ENCODE data around the gene ATP12A.

The ATP12A gene

GRCh38 chr13:24662195-24663088 is 17.8 kb upstream of the ATP12A start:
- no peak for DNase-seq (ENCODE audit: low read depth)
- no peak overlapping the region for H3K4me3 ChIP-seq (replicated peaks; ENCODE audit: low read depth, low read length)
- TF ChIP-seq, protein P1, sequence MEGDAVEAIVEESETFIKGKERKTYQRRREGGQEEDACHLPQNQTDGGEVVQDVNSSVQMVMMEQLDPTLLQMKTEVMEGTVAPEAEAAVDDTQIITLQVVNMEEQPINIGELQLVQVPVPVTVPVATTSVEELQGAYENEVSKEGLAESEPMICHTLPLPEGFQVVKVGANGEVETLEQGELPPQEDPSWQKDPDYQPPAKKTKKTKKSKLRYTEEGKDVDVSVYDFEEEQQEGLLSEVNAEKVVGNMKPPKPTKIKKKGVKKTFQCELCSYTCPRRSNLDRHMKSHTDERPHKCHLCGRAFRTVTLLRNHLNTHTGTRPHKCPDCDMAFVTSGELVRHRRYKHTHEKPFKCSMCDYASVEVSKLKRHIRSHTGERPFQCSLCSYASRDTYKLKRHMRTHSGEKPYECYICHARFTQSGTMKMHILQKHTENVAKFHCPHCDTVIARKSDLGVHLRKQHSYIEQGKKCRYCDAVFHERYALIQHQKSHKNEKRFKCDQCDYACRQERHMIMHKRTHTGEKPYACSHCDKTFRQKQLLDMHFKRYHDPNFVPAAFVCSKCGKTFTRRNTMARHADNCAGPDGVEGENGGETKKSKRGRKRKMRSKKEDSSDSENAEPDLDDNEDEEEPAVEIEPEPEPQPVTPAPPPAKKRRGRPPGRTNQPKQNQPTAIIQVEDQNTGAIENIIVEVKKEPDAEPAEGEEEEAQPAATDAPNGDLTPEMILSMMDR (IDR thresholded peaks at IDR 0.05; ENCODE audit: low read length, missing control alignments) = no peak

GRCh38 chr13:24663089-24663395 is 17.2 kb upstream of the ATP12A start:
- no peak overlapping the region for H3K4me3 ChIP-seq (replicated peaks; ENCODE audit: low read depth, low read length)
- no peak for DNase-seq (ENCODE audit: low read depth)
- TF ChIP-seq, protein P1 (IDR thresholded peaks at IDR 0.05; ENCODE audit: low read length, missing control alignments) = no peak

GRCh38 chr13:24663586-24663985 is 16.6 kb upstream of the ATP12A start:
- DNase-seq (ENCODE audit: low read depth) = no peak

DNA sequence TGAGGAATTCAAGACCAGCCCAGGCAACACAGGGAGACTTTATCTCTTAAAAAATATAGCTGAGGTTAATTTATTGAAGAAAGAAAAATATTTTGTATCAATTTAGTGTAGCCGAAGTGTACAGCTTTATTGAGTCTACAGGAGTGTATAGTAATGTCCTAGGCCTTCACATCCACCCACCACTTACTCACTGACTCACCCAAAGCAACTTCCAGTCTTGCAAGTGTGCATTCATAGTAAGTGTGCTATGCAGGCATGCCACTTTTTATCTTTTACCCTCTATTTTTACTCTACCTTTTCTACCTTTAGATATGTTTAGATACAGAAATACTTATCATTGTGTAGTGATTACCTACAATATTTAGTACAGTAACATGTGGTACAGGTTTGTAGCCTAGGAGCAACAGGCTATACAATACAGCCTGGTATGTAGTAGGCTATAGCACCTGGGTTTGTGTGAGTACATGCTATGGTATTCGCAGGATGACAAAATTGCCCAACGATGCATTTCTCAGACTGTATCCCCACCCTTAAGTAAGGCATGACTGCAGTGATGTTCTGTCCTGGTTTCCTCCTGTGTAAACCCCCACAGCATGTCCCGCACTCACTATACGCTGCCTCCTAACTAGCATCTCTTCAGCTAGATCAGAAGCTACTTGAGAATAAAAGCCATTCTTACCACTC is 15.3 kb upstream of the ATP12A start:
- TF ChIP-seq, protein P1 (IDR thresholded peaks at IDR 0.05; ENCODE audit: low read length, missing control alignments) = no peak

More at GRCh38 chr13:24663586-24663985, 16.6 kb upstream of the ATP12A start:
- H3K4me3 ChIP-seq (replicated peaks; ENCODE audit: low read depth, low read length) = no peak overlapping the region
- TF ChIP-seq, protein P1 (IDR thresholded peaks at IDR 0.05; ENCODE audit: low read length, missing control alignments) = no peak

DNA sequence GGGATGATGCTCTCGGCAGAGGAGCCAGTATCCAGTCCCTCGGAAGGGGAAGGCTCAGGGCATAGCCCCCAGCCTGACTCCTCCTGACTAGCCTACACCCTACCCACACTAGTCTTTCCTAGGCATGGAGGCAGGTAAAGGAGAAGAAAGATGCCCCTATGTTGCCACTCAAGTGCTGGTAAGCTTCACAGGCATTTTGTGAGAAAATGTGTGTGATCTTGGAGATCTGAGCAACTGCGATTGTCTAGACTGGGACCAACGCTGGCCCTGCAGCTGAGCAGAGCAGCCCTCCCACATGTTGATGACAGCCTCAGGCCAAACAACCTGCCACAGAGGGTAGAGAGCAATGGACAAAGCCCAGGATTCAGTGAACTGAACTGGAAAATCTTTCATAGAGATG is 11.7 kb upstream of the ATP12A start:
- no peak overlapping the region for H3K4me3 ChIP-seq (replicated peaks; ENCODE audit: low read depth, low read length)
- DNase-seq (ENCODE audit: low read depth) = no peak
- TF ChIP-seq, protein P1 (IDR thresholded peaks at IDR 0.05; ENCODE audit: low read length, missing control alignments) = no peak

More for the DNA sequence above, 15.3 kb upstream of the ATP12A start:
- no peak overlapping the region for H3K4me3 ChIP-seq (replicated peaks; ENCODE audit: low read depth, low read length)
- DNase-seq (ENCODE audit: low read depth) = no peak

GRCh38 chr13:24668955-24669582 is 11.1 kb upstream of the ATP12A start:
- no peak overlapping the region for H3K4me3 ChIP-seq (replicated peaks; ENCODE audit: low read depth, low read length)
- TF ChIP-seq, protein P1 (IDR thresholded peaks at IDR 0.05; ENCODE audit: low read length, missing control alignments) = no peak
- no peak for DNase-seq (ENCODE audit: low read depth)
